IPS DF 19.7 (cell line): ENCODE data around the gene SF3B3.
"Not testable (repeated sequence)": the region's sequence is repeated elsewhere in the genome, so short reads cannot be mapped to it uniquely, and the experiment has no call there.

ENCODE experiments used
- DNase-seq: peaks from one replicate; pipeline ENCODE4 v3.0.0-alpha.2; 2013; ENCODE audit warnings: low read depth, low spot score

SF3B3 gene

GRCh38 chr16:70614208-70614951, 90.8 kb downstream of the SF3B3 start:
- no peak for DNase-seq

- DNase-seq, result no peak
Observed at GRCh38 chr16:70615945-70616344, 92.3 kb downstream of the SF3B3 start.

GRCh38 chr16:70621864-70622263, 98.2 kb downstream of the SF3B3 start:
- not testable (repeated sequence) for DNase-seq
